CD4-positive, alpha-beta T cell treated with Interleukin-10 for 1 hour (primary cell): Measurements from ENCODE around the gene KIF26B.

Experiments
- DNase-seq: peaks from one replicate; pipeline ENCODE4 v3.0.0-alpha.2; 2020

The KIF26B gene

DNA sequence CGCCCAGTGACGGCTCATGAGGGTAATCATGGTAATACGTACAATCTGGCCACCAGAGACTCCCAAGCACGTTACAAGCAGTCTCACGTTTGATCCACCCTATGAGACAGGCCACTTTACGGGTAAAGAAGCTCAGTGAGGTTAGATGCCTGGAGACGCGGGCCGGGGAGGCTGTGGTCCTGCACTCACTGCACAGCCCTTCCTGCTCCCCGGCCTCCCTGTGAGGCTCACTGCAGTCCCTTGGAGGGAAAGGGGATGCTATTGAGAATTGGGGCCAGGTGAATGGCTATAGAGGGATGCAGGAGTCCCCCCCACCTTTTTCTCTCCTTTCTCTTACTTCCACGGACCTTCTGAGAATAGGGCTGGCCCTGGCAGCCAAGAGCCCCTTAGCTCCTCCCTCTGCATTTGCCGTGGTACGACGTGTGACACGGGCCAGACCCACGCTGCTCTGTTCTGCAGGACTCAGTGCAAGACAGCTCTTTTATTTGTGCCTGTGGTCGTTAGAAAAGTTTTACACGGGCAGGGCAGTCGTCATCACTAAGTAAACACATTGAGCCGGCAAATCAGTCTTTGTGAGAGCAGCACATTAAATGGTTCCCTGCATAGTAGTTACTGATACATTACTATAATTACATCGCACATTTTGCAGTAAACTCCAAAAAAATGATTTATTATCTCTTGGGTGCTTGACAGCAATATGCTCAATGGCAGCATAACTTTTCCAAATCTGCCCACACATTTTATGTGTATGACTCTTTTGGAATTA is 18.8 kb downstream of the KIF26B start:
- DNase-seq, result no peak

DNA sequence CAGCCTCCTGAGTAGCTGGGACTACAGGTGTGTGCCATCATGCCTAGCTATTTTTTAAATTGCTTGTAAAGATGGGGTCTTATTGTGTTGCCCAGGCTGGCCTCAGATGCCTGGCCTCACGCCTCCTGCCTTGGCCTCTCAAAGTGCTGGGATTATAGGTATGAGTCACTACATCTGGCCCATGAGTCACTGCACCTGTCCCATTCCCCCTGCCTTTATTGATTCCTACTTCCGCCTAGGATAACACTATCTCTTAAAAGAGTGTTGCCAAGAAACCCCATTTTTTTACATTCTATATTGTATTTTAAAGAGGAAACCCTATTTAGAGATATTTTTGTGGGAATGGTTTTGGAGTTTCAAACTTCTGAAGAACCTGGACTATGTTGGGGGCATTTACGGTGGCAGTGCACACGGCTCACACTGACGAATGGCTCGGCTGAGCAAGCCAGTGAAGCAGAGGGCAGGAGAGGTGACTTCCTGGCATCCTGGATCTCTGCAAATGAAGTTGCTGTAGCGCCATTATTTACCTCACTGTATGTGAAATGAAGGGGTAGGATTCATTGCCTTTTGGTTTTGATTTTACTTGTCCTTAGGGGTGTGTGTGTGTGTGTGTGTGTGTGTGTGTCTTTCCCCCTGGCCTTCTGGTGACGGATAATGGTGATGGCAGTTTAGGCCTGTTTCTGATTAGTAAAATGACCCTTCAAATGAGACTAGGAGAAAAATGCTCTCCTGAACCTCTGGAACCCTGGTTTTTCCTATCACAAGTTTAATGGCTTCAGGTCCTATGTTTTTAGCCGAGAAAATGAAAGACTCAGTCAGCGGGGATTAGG is 22.5 kb downstream of the KIF26B start:
- DNase-seq, result no peak

DNA sequence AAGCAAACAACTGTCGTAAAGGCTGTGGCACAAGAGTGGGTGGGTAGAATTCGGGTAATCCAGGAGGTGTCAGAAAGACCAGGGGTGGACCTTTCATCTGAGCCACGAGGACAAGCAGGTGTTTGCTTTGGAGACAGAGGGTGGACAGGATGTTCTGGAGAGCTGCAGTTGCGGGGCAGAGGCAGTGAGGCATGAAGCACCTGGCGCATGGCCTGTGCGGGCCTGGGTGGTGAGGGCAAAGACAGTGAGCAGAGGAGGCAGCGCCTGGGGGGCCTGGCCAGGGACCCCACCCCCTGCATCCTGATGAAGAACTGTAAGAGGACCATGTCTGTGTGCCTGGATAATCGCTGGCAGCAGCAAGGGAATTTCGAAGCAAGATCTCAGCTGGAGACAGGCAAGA is 24.9 kb downstream of the KIF26B start:
- no peak for DNase-seq

DNA sequence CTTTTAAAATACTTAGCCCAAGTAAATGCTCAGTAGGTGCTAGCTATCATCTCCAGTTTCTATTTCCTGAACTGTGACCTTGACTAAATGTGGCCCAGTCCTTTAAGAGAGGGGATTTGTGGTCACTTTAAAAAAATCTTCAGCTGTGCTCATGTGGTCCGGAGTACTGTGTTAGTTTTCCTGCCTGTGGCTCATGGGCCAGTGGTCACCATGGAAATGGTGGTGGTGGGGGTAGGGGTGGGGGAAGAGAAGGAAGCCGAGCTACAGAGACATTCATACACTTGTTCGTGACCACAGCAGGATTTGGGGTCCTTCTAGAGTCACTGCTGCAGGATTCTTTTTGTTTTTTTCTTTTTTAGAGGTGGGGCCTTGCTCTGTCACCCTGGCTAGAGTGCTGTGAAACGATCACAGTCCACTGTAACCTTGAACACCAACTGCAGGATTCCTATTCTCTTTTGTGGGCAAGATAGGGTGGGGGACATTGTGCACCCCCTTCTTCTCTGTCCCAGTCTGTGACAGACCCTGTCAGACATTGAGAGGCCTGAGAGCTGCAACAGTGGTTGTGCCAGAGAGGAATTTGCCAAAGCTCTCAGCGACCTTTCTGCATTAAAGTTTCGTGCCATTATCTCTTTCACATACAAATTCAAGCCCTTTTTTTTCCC is 25.8 kb downstream of the KIF26B start:
- DNase-seq, result no peak

GRCh38 chr1:245181158-245181517 is 26.4 kb downstream of the KIF26B start:
- no peak for DNase-seq

GRCh38 chr1:245182028-245182427 is 27.2 kb downstream of the KIF26B start:
- no peak for DNase-seq

- no peak for DNase-seq
Observed at GRCh38 chr1:245183429-245183828, 28.6 kb downstream of the KIF26B start.

- no peak for DNase-seq
Observed at GRCh38 chr1:245184779-245185178, 30.0 kb downstream of the KIF26B start.

GRCh38 chr1:245188403-245188802 is 33.6 kb downstream of the KIF26B start:
- no peak for DNase-seq

DNA sequence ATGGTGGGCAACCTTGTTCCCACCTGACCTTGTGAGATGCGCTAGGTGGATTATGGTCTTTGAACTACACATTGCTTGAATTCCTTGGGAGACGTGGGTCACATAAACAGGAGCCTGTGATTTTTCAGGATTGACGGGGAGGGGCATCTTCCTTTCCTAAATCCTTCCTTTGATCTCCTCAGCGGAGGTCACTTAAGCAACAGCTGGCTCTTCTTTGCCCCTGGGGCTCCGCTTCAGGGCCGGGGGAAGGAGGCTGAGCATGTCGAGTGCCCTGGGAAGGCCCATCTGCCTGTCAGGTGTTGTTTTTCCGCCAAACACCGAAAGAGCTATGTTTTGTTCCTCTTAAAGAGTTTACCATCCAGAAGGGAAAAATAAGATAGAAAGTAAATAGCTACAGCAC is 40.6 kb downstream of the KIF26B start:
- DNase-seq, result no peak

GRCh38 chr1:245197121-245197520 is 42.3 kb downstream of the KIF26B start:
- no peak for DNase-seq

- DNase-seq, result no peak
Observed at GRCh38 chr1:245197911-245198379, 43.2 kb downstream of the KIF26B start.

GRCh38 chr1:245198748-245199516 is 44.1 kb downstream of the KIF26B start:
- no peak for DNase-seq

- no peak for DNase-seq
Observed at GRCh38 chr1:245200146-245200545, 45.4 kb downstream of the KIF26B start.

DNA sequence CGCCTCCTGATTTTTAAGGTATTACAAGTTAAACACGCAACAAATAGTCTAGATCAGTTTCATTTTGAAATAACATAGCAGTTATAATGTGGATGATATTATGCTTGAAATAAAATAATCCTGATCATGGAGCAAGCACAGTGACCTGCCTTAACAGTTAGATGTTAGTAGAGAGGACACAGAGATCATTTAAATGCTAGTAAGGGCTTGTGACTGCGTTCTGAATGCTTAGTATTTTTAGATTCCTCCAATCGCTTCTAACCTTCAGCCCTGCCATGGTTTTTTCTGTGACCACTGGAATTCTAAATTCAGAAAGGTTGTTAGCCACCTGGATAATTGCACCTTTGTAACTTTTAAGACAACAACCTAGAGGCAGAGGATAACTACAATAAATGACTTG is 46.4 kb downstream of the KIF26B start:
- no peak for DNase-seq

DNA sequence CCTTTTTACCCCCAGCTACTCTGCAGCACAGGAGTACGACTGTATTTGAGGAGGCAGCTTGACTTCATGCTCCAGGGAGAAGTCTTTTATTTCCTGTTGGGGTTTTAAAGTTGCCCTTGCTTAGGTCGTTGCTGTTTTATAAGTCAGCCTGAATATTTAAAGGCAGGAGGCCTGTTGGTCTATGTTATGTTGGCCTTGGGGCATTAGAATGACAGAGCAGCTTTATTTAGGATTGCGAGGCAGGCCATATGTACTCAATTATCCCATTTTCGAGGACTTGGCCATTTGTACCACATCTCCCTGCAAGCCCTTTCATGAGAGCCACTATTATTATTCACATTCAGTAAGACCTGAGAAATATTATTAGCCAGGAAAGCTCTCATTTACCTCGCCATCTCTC is 47.0 kb downstream of the KIF26B start:
- DNase-seq, result no peak

GRCh38 chr1:245205396-245205795 is 50.6 kb downstream of the KIF26B start:
- no peak for DNase-seq

DNA sequence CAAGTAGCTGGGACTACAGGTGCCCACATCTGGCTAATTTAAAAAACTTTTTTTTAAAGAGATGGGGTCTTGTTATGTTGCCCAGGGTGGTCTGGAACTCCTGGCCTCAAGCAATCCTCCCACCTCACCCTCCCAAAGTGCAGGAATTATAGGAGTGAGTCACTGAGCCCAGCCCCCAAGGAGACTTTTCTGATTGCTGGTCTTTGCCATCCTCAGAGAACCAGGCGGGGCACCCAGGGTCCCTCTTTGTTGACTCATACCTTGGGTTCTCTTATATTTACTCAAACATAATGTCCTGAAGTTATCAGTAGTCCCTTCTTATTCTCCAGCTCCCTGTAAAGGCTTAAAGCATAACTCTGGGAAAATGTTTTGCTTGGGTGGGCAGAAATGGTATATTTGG is 51.1 kb downstream of the KIF26B start:
- no peak for DNase-seq

DNA sequence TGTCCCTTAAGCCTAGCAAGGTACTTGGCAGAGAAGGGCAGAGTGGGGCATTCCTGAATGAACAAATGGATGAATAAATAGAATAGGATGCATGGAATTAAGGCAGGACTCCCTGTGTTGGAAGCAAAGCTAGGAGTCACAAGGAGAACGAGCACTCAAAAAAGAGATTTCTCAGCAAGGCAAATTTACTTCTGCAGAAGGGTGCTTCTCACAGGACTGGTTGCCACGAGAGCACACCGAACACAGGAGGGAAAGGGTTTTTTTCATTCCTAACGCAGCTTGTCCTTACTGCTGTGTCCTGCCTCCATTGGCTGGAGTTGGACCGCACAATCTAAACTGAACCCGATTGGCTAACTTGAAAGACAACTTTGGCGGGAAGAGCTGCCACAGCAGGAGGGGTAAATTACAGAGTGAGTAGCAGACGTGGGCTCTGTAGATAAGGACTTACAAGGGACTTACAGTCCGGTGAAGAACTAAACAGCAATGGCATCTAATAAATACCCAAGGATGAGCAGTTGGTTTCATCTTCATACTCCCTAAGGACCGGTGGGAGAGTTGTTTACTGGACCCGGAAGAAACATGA is 52.4 kb downstream of the KIF26B start:
- DNase-seq, result no peak

DNA sequence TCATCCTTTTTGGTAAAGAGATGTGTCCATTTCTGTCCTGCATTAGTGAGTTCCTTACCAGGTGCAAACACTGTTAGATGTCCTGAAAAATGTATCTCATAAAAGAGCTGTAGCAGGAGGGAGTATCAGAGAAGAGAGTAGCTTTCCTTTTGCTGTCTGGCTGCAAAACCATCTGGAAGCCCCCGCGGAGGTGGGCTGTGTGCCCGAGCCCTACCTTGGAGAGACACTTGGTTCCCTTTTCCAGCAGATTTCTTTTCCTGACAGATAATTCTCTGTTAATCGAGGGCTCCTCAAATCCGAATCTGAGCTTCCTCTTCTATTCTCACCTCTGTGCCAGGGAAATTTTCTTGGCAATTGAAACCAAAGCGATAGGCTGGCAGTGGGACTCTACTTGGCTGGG is 53.0 kb downstream of the KIF26B start:
- no peak for DNase-seq

DNA sequence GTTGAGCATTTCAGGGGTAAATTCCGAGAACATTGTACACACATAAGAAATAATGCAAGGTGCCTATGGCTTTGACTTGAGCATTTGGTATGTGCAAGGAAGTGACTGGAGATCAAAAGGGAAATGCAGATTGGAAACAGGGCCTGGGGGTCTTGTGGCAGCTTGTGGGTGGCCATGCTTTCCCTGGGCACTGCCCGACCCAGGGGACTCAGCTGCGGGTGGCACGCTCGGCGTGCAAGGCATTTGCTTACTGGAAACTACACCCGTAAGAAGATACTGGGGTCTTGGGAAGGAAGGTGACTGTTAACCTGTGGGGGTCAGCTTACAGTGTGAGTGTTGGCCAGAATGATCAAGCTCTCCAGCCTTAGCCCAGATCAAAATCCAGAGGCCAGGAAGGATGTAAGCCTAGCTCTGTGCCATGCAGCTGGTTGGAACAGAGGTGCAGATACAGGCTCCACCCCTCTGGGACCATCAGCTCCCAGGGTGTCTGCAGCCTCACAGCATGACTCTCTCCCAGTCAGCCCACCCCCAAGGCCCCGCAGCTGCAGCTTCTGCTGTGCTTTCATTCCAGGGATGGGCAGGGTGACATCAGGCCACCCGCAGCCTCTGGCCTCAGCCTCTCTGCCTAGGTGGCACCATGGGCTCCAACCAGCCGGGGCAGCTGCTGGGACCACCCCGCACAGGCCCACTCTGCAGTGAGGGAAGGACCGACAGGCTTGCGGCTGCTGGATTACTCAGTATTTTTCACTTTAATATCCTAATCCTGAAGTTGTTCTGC is 55.1 kb downstream of the KIF26B start:
- no peak for DNase-seq
